HG02884 (cell line): ENCODE measurements around the gene ZNF718.
"Not testable (repeated sequence)": the region's sequence is repeated elsewhere in the genome, so short reads cannot be mapped to it uniquely, and the experiment has no call there.

ENCODE experiments used
- ATAC-seq: cut with Tn5 transposase; IDR thresholded peaks from one replicate; pipeline ENCODE4 v1.9.1; 2021; ENCODE audit warnings: mild to moderate bottlenecking, moderate library complexity; ENCODE audit not compliant: unreplicated experiment

ZNF718 gene

DNA sequence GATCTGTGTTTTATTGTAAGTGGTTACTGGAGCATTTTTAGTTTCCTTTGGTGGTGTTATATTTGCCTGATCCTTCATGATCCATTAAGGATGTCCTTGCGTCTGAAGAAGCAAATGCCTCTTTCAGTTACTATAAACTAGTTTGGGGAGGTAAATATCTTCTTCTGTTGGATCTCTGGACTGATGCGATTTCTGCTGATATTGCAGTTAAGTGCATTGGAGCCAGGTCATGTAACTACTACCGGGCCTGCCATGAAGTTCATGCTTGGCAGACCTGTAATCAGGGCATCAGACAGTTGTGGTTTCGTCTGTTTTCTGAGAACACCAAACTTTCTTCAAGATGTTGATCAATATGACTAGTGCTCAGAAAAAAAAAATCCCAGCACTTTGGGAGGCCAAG lies 22.9 kb downstream of the ZNF718 start:
- ATAC-seq: no peak

DNA sequence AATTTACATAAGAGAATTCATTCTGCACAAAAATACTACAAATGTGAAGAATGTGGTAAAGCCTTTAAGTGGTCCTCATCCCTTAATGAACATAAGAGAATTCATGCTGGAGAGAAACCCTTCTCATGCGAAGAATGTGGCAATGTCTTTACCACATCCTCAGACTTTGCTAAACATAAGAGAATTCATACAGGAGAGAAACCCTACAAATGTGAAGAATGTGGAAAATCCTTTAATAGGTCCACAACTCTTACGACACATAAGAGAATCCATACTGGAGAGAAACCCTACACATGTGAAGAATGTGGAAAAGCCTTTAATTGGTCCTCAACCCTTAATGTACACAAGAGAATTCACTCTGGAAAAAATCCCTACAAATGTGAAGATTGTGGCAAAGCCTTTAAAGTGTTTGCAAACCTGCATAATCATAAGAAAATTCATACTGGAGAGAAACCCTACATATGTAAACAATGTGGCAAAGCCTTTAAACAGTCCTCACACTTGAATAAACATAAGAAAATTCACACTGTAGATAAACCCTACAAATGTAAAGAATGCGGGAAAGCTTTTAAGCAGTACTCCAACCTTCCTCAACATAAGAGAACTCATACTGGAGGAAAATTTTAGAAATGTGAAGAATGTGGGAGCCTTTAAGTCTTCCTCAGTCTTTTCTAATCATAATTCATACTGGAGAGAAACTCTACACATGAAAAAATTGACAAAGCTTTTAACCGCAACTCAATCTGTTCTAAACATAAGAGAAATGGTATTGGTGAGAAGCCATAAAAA lies 37.4 kb downstream of the ZNF718 start:
- ATAC-seq: no peak

DNA sequence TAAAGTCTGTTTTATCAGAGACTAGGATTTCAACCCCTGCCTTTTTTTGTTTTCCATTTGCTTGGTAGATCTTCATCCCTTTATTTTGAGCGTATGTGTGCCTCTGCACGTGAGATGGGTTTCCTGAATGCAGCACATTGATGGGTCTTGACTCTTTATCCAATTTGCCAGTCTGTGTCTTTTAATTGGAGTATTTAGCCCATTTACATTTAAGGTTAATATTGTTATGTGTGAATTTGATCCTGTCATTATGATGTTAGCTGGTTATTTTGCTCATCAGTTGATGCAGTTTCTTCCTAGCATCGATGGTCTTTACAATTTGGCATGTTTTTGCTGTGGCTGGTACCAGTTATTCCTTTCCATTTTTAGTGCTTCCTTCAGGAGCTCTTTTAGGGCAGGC lies 45.3 kb downstream of the ZNF718 start:
- ATAC-seq: not testable (repeated sequence)

DNA sequence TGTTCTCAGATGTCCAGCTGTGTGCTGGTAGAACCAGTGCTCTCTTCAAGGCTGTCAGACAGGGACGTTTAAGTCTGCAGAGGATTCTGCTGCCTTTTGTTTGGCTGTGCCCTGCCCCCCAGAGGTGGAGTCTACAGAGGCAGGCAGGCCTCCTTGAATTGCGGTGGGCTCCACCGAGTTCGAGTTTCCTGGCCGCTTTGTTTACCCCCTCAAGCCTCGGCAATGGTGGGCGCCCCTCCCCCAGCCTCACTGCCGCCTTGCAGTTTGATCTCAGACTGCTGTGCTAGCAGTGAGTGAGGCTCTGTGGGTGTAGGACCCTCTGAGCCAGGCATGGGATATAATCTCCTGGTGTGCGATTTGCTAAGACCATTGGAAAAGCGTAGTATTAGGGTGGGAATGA lies 47.0 kb downstream of the ZNF718 start:
- ATAC-seq: not testable (repeated sequence)

DNA sequence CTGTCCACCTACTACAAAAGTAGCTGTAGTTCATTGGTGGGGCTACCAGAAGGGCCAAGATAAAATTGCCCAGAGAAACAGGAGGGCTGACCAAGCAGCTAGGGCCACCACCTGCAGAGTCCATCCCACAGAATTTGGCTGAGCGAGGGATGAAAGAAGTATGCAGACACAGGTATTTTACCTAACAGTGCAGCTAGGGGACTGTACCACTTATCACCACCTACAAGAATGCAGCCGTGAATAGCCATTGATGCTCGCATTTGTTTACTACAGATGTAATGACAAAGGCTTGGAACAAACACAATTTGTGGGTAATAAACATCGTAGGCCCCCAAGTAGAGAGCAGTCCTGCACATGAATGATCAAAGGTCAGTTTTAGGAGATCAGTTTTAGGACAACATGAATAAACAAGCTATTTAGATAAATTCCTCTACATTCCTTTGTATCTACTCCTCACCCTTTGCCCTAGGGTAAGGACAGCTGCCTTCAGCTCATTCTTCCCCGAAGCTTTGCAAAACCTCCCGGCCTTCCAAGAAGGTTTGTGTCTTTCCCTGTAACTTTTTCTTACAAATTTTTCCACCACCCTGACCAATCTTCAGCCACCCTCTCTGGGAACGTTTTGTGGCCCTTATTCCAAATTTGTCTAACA lies 49.5 kb downstream of the ZNF718 start:
- no peak for ATAC-seq

DNA sequence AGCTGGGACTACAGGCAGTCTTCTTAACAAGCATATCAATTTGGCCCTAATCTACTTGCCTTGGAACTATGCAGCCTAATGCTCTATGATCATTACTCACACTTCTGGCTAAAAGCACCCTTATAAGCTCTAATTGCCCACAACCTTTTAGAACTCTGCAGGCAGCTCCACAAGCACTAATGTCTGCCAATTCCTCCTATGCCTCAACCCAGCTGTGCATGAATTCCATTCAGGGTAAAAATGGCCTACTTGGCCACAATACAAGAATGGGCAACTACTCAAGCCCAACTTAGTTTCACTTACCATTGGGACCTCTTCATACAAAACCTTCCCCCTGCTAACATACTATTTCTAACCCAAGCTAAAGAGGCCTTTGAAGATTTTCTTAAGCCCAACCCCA lies 51.7 kb downstream of the ZNF718 start:
- no peak for ATAC-seq

DNA sequence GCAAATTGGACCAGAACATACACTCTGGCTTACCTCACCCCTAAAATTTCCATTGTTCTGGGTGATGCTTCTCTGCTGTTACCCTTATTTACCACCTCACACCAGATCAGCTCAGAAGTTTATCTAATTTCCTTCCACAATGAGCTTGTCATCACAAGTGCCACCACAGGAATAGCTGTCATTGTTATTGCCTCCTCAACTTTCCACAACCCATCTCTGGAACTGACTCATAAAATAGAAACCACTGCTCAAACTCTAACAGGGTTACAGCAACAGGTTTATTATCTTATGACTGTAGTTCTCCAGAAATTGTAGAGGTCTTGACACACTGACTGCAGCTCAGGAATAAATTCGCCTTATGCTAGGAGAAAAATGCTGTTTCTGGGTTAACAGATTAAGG lies 52.7 kb downstream of the ZNF718 start:
- ATAC-seq: no peak

DNA sequence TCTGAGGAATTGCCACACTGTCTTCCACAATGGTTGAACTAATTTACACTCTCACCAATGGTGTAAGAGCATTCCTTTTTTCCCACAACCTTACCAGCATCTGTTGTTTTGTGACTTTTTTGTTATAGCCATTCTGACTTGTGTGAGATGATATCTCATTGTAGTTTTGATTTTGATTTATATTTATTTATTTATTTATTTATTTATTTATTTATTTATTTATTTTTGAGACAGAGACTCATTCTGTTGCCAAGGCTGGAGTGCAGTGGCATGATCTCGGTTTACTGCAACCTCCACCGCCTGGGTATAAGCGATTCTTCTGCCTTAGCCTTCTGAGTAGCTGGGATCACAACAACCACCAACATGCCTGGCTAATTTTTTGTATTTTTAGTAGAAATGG lies 57.9 kb downstream of the ZNF718 start:
- not testable (repeated sequence) for ATAC-seq

DNA sequence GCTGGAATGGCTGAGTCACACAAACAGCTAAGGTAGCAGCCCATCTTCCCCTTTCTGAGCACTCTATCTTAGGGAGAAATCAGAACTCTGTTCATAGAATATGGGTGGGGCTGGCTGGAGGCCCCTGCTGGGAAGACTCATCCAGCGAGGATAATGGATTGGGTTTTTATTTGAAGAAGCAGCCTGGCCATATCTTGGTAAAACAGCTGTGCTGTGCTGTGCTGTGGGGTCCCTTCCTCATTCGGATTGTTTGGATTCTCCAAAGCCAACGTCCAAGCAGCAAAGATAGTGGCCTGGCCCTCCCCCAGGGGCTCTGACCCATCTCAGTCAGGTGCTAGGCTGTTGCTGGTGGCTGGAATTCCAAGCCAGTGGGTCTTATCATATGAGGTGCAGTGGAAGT lies 63.8 kb downstream of the ZNF718 start:
- ATAC-seq: no peak

DNA sequence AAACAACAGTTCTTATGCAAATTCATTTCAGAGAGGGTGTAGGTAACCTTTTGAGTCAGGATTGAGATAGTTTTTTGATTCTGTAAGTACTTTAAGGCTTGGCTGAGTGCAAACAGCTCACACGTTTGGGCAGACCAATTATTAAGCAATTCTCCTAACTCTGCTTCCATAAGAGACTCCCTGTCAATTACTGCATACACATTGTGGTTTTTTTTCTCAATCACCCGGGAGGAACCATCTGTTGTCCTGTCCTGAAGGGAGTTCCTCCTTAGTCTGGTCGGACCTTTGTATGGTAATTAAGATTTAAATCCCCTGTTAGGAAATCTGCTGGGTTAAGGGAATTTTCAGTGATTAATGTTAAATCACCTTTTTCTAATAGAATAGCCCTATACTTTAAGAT lies 70.9 kb downstream of the ZNF718 start:
- ATAC-seq: not testable (repeated sequence)

DNA sequence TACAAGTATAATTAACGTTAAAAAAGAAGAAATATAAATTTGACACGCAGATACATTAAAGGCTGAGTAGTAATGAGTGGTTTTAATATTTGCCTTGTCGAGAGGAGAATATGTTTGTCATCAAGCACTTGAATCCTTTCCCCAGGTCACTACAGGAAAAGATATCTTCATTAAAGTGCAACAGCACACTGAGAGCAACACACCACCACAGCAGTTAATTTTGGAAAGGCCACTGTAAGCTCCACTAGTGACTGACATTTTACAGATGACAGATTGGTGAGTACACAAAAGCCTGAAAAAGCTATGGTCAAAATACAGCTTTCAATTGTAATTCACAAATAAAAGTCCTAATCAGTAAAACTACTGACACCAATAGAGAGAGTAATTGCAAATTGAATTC lies 76.6 kb downstream of the ZNF718 start:
- ATAC-seq: no peak

DNA sequence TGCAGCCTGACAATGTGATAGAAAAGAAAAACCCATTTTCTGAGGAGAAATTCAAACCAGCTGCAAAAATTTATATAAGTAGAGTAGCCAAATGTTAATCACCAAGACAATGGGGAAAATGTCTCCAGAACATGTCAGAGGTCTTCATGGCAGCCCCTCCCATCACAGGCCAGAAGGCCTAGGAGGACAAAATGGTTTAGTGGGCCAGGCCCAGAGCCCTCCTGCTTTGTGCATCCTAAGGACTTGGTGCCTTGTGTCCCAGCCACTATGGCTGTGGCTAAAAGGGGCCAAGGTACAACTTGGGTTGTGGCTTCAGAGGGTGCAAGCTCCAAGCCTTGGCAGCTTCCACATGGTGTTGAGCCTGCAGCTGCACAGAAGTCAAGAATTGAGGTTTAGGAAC lies 78.5 kb downstream of the ZNF718 start:
- not testable (repeated sequence) for ATAC-seq

DNA sequence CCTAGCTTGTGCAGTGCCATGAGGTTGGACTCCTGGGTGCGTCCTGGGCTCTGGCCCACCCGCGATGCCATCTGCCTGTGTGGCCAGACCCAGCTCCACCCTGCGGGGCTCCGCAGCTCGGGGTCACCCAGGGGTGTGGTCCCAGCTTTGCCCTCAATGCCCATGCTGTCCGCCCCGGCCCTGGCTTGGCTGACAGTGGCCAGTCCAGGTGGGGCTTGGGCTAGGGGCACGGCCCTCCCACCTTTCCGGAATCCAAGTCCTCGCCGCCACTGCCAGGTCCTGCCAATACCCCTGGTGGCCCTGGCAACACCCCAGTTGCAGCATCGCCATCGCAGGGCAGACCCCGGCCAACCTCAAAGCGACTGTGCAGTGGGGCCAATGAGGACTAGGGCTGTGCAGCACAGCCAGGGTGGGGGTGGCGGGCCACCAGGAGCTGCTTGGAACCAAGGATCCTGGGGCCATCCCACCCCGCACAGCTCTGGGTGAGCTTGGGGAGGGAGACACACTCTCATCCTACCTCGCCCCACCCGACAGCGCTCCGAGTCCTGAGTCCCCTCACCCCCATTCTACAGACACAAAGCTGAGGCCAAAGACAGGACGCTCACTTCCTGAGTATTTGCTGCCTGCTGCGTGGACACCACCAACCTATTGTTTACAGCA lies 80.9 kb downstream of the ZNF718 start:
- no peak for ATAC-seq

DNA sequence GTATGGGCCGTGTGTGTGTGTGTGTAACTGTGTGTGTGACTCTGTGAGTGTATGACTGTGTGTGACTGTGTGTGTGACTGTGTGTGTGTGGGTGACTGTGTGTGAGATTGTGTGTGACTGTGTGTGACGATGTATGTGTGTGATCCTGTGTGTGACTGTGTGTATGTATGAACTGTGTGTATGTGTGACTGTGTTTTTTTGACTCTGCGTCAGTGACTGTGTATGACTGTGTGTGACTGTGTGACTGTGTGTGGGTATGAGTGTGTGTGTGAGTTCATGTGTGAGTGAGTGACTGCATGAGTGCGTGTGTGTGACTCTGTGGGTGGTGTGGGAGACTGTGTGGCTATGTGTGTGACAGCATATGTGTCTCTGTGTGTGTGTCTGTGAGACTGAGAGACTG lies 81.8 kb downstream of the ZNF718 start:
- ATAC-seq: no peak

DNA sequence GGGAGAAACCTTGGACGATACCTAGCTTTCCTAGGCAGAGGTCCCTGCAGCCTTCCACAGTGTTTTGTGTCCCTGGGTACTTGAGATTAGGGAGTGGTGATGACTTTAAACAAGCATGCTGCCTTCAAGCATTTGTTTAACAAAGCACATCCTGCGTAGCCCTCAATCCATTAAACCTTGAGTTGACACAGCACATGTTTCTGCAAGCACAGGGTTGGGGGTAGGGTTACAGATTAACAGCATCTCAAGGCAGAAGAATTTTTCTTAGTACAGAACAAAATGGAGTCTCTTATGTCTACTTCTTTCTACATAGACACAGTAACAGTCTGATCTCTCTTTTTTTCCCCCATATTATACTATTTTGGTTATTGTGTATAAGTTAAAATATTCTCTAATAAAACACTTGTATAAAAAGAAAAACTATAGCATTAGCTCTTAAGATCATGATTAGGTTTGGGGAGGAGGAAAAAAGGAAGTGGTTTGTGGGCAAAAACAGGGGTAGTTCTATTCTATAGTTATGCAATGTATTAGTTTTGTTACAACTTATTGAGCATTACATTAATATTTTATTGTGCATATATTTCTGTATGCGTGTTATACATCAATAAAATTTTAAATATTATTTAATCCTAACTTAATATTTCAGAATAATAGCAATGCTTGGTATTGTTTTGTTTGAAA lies 84.3 kb downstream of the ZNF718 start:
- ATAC-seq: not testable (repeated sequence)

DNA sequence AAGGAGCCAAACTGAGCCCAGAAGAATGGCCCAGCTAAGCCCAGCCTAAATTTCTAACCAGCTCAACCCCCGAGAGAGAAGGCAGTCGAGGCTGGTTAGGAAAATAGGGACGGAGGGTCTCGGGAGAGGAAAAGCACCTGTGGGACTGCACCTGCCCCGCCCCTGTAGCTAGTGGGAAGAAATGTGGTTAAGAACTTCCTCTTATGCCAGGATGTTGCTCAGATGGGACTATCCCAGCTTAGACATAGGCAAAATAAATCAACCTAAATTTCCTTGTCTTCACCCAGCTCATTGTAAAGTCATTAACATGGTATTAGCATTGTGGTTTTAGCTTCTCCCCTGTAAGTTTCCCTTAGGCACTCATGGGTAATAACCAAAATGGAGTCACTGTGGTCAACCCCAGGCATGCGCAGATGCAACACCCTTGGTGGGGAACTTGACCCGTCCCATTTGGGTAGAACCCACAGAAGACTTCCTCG lies 86.8 kb downstream of the ZNF718 start:
- no peak for ATAC-seq

DNA sequence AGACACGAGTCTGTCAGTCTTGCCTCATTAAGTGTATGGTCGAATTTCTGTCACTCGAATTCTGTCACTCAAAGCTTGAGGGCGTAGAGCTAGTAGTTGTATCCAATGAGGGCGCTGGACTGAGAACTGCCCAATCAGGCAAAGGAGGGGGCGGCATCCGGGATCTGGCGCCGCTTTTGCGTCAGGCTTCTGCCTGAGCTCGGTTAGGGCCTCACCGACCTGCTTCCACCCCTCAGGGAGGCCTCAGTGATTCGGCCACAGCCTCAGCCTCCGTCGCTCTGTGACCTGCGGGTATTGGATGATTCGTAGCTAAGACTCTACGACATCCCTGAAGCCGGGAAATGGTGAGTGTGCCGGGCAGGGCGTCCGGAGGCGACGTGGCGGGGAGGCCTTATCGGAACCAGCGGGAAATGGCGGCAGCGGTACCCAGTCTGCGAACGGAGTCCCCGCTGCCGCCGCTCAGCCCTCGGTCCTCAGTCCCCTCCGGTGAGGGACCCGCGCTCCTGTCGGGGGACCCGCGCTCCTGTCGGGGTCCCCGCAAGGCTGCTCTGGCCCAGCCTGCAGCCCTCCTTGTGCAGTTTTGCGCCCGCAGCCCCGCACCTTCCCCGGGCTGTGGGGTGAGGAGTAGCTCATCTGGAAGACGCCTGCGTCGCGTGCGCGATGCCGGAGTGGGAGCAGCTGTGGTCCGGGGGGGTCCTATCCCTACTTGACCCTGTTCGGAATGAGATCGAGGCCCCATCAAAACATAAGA lies 88.3 kb downstream of the ZNF718 start:
- no peak for ATAC-seq

DNA sequence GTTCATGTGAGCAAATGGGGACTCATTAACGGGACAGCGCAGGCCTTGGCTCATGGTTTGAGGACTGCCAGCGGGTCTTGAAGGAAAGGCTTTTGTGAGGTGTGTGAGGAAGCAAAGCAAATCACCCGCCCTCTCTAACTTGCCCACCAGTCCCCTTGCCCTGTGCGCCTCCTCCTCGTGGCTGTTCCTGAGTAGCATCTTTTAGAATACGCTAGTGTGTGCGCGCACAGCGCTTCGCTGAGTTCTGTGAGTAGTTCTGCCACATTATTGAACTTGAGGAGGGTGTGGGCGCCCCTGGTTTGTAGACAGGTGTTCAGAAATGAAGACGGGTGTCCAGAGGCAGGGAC lies 88.9 kb downstream of the ZNF718 start:
- not testable (repeated sequence) for ATAC-seq
